GM13976 (cell line): ENCODE measurements around the gene TXK.

Source experiments
- DNase-seq: peaks from one replicate; pipeline ENCODE4 v3.0.0; 2012; ENCODE audit warnings: low spot score
- in situ Hi-C: fragments of 300-500 bp; cut with MboI; formaldehyde crosslinking; loops from one replicate; pipeline ENCODE4 v1.12.0; 2022; ENCODE audit warnings: low sequenced_read_pairs, mixed read lengths, inconsistent platforms; ENCODE audit not compliant: unreplicated experiment
- TF ChIP-seq, protein P1 (sequence below): IDR thresholded peaks from 2 replicates; pipeline ENCODE4 v1.5.1; 2012; ENCODE audit warnings: borderline replicate concordance, mild to moderate bottlenecking; ENCODE audit not compliant: insufficient read depth; ENCODE audit errors: extremely low read depth, missing control alignments, control extremely low read depth

The TXK gene

GRCh38 chr4:48100256-48100655, 33.8 kb downstream of the TXK start:
- in situ Hi-C loops: loop anchor here (25.0 kb wide), 1 partner anchor 862 kb away; no protein-coding TSS in a partner anchor
- DNase-seq: no peak
- TF ChIP-seq, protein P1, sequence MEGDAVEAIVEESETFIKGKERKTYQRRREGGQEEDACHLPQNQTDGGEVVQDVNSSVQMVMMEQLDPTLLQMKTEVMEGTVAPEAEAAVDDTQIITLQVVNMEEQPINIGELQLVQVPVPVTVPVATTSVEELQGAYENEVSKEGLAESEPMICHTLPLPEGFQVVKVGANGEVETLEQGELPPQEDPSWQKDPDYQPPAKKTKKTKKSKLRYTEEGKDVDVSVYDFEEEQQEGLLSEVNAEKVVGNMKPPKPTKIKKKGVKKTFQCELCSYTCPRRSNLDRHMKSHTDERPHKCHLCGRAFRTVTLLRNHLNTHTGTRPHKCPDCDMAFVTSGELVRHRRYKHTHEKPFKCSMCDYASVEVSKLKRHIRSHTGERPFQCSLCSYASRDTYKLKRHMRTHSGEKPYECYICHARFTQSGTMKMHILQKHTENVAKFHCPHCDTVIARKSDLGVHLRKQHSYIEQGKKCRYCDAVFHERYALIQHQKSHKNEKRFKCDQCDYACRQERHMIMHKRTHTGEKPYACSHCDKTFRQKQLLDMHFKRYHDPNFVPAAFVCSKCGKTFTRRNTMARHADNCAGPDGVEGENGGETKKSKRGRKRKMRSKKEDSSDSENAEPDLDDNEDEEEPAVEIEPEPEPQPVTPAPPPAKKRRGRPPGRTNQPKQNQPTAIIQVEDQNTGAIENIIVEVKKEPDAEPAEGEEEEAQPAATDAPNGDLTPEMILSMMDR: no peak

DNA sequence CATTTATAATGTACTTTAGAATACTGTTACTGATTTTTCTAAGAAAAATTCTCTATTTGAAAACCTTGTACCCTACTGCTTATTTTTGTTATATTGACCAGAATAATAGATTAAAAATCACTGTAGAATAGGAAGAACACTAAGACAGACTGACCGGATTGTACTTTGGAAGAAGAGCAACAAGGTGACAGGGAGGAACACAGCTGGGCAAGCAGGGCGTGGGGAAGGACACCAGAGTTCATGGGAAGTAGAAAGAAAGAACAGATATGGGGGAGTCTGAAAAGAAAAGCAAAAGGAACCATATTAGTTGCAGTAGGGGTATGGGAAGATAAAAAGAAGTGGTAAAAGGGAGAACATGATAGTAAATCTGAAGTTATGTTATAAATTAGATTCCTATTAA, 38.6 kb downstream of the TXK start:
- TF ChIP-seq, protein P1: no peak
- no peak for DNase-seq
- in situ Hi-C loops: loop anchor here (25.0 kb wide), 2 partner anchors 158 to 408 kb away; no protein-coding TSS in a partner anchor

DNA sequence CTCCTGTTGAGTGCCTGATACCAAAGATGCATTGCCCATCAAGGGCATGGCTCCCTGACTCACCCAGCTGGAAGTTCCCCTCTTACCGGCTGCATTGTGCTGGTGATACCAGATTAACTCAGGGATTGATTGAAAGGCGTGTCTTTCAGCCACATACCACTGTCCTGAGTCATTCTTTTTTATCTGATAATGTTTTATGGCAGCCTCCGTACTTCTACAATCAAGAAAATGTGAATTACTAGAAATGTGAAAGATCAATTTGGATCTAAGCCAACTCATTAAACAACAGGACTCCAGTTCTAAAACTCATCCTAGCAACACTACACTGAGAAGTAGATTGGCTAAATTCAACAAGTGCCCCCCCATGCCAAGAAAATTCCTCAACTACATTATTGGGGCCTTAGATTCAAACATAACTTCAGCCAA, 40.0 kb downstream of the TXK start:
- TF ChIP-seq, protein P1: no peak
- in situ Hi-C loops: loop anchor here (25.0 kb wide), 2 partner anchors 157 to 407 kb away; no protein-coding TSS in a partner anchor
- DNase-seq: no peak

DNA sequence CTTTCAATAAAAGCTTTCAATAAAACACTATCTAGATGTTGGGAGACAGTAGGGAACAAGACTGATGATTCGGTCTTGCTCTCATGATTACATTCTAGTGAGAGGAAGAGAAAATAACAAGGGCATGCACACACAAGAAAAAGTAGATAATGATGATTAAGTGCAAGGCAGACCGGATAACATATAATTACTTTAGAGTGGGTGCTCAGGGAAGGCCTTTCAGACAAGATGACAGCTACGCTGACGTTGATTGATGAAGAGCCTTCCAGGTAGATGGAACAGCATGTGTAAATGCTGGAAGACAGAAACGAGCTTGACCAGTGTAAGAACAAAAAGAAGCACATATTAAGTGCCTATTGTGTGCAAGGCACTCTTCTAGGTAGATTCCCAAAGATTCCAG, 43.4 kb downstream of the TXK start:
- DNase-seq: no peak
- in situ Hi-C loops: loop anchor here (25.0 kb wide), 2 partner anchors 153 to 403 kb away; no protein-coding TSS in a partner anchor
- TF ChIP-seq, protein P1: no peak

DNA sequence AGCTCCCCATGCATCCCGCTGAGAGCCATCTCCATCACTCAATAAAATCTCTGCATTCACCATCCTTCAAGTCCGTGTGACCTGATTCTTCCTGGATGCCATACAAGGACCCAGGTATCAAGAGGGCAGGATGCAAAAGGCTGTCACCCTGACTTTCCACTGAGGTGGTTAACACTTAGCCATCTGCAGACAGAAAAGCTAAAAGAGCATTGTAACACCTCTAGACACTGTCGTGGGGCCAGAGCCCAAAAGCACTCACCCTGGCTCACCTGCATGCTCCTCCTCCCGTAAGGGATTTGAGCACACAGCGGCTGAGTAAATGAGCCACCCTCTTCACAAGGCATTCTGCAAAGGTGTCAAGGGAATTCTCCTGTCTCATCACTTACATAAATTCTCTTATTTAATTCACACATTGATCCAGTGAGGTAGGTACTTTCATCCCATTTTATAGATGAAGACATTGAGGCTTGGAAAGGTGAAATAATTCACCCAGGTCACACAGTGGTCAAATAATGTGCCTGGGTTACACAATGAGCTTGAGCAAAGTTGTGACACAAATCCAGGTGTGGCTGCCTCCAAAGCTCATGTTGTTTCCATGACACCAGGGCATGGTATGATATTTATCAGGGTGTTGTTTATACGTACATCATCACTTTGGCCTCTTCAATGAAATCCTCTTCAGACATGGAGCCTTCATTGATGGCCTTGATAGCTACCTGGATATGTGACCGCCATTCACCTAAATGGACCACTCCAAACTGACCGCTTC, 48.0 kb downstream of the TXK start:
- in situ Hi-C loops: loop anchor here (25.0 kb wide), 2 partner anchors 149 to 399 kb away; no protein-coding TSS in a partner anchor
- no peak for DNase-seq
- TF ChIP-seq, protein P1: no peak

GRCh38 chr4:48082956-48083355, 51.1 kb downstream of the TXK start:
- DNase-seq: no peak
- TF ChIP-seq, protein P1: no peak
- in situ Hi-C loops: loop anchor here (25.0 kb wide), 2 partner anchors 146 to 396 kb away; no protein-coding TSS in a partner anchor
